Fibroblast of lung (primary cell): Measurements from ENCODE around the gene SCD5.

Experiments
- CTCF ChIP-seq, 2 donors: IDR thresholded peaks in 1 of 2; conservative IDR thresholded peaks in 1 of 2; 1 replicate in 1 of 2; 2 replicates in 1 of 2; pipeline ENCODE4 v1.5.1; 2011 to 2012; ENCODE audit warnings: low read length in 2 of 2, control low read depth in 1 of 2, inconsistent platforms in 1 of 2, low read depth in 1 of 2, mild to moderate bottlenecking in 1 of 2
- EZH2 ChIP-seq: IDR thresholded peaks from 2 replicates; pipeline ENCODE4 v1.5.1; 2012; ENCODE audit warnings: low read length, control low read depth, mild to moderate bottlenecking; ENCODE audit errors: missing control alignments

GRCh38 chr4:82639971-82640370 lies 158.6 kb downstream of the SCD5 start:
- TF ChIP-seq CTCF (conservative IDR thresholded peaks at IDR 0.05 in 1 of 2, IDR thresholded peaks at IDR 0.05 in 1 of 2; ENCODE audit: low read depth in 1 of 2, low read length in 2 of 2), result no peak
- TF ChIP-seq EZH2, result no peak
